Astrocyte (in vitro differentiated cells and primary cell): ENCODE measurements around the gene BMPR2.
"Not testable (repeated sequence)": the region's sequence is repeated elsewhere in the genome, so short reads cannot be mapped to it uniquely, and the experiment has no call there.

Experiments used
- EZH2 ChIP-seq: IDR thresholded peaks from 2 replicates; pipeline ENCODE4 v1.6.1; 2012; ENCODE audit warnings: mild to moderate bottlenecking, low read length, inconsistent platforms; ENCODE audit not compliant: insufficient read depth
- TF ChIP-seq, protein P1 (sequence below): IDR thresholded peaks from 2 replicates; pipeline ENCODE4 v1.5.1; 2011; ENCODE audit warnings: low read depth, mild to moderate bottlenecking, inconsistent platforms, low read length, moderate library complexity; ENCODE audit not compliant: insufficient read depth

DNA sequence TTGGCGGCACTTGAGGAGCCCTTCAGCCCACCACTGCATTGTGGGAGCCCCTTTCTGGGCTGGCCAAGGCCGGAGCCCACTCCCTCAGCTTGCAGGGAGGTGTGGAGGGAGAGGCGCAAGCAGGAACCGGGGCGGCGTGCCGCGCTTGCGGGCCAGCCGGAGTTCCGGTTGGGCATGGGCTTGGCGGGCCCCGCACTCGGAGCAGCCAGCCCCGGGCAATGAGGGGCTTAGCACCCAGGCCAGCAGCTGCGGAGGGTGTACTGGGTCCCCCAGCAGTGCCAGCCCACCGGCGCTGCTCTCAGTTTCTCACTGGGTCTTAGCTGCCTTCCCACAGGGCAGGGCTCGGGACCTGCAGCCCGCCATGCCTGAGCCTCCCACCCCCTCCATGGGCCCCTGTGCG lies 127.1 kb downstream of the BMPR2 start:
- TF ChIP-seq, protein P1, sequence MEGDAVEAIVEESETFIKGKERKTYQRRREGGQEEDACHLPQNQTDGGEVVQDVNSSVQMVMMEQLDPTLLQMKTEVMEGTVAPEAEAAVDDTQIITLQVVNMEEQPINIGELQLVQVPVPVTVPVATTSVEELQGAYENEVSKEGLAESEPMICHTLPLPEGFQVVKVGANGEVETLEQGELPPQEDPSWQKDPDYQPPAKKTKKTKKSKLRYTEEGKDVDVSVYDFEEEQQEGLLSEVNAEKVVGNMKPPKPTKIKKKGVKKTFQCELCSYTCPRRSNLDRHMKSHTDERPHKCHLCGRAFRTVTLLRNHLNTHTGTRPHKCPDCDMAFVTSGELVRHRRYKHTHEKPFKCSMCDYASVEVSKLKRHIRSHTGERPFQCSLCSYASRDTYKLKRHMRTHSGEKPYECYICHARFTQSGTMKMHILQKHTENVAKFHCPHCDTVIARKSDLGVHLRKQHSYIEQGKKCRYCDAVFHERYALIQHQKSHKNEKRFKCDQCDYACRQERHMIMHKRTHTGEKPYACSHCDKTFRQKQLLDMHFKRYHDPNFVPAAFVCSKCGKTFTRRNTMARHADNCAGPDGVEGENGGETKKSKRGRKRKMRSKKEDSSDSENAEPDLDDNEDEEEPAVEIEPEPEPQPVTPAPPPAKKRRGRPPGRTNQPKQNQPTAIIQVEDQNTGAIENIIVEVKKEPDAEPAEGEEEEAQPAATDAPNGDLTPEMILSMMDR: not testable (repeated sequence)
- TF ChIP-seq EZH2: not testable (repeated sequence)
